Keratinocyte (primary cell): ENCODE results near the gene HACE1. TPM values are rescaled to one million over a fixed set of nuclear protein-coding genes. Genes with fewer than 3 reads are reported as not detected.

Experiments
- DNase-seq: peaks from one replicate; pipeline ENCODE4 v3.0.0-alpha.2; 2011; ENCODE audit warnings: low read depth, missing footprints, low spot score
- FAIRE-seq: peaks from 2 replicates; lab custom pipeline; 2011; peaks lifted over from hg19 to GRCh38; lab: Jason Lieb, UNC
- H2AFZ ChIP-seq: 2 replicates; pipeline ENCODE4 v1.6.0; 2012; ENCODE audit warnings: low read length, control low read depth, inconsistent platforms; ENCODE audit not compliant: control insufficient read depth
- H3K27ac ChIP-seq: 2 replicates; pipeline ENCODE4 v1.5.1; 2011; ENCODE audit warnings: low read length; ENCODE audit not compliant: control insufficient read depth, insufficient read depth
- H3K27me3 ChIP-seq: 3 replicates; pipeline ENCODE4 v1.6.0; 2011; ENCODE audit warnings: low read length; ENCODE audit not compliant: control insufficient read depth, insufficient read depth; ENCODE audit errors: extremely low read depth
- H3K36me3 ChIP-seq, 2 experiments: 2 replicates in 1 of 2; 3 replicates in 1 of 2; pipeline ENCODE4 v1.5.1; 2011; ENCODE audit warnings: low read length in 2 of 2, mild to moderate bottlenecking in 1 of 2; ENCODE audit not compliant: control insufficient read depth in 2 of 2, insufficient read depth in 2 of 2; ENCODE audit errors: extremely low read depth in 1 of 2
- H3K4me1 ChIP-seq: 3 replicates; pipeline ENCODE4 v1.5.1; 2011; ENCODE audit warnings: low read length; ENCODE audit not compliant: control insufficient read depth, insufficient read depth; ENCODE audit errors: extremely low read depth
- H3K4me2 ChIP-seq: 3 replicates; pipeline ENCODE4 v1.6.0; 2011; ENCODE audit warnings: low read depth, low read length; ENCODE audit not compliant: control insufficient read depth, insufficient read depth; ENCODE audit errors: extremely low read depth
- H3K4me3 ChIP-seq, 3 experiments: fragments of 200-600 bp in 1 of 3; sonication (generic) in 1 of 3; 2 replicates in 2 of 3; 3 replicates in 1 of 3; pipeline ENCODE4 v1.5.1; 2011 to 2016; ENCODE audit warnings: low read length in 3 of 3, mild to moderate bottlenecking in 3 of 3, control low read depth in 2 of 3, inconsistent platforms in 1 of 3, low read depth in 1 of 3, mixed read lengths in 1 of 3, mixed run types in 1 of 3, moderate library complexity in 1 of 3; ENCODE audit not compliant: control insufficient read depth in 2 of 3, insufficient read depth in 2 of 3; ENCODE audit errors: extremely low read depth in 1 of 3
- H3K79me2 ChIP-seq: 2 replicates; pipeline ENCODE4 v1.6.0; 2012; ENCODE audit warnings: low read length; ENCODE audit not compliant: control insufficient read depth, insufficient read depth
- H3K9ac ChIP-seq: 3 replicates; pipeline ENCODE4 v1.6.0; 2011; ENCODE audit warnings: low read length; ENCODE audit not compliant: control insufficient read depth, insufficient read depth; ENCODE audit errors: extremely low read depth
- H3K9me1 ChIP-seq: 3 replicates; pipeline ENCODE4 v1.6.0; 2011; ENCODE audit warnings: low read length; ENCODE audit not compliant: control insufficient read depth, insufficient read depth; ENCODE audit errors: extremely low read depth
- H3K9me3 ChIP-seq: 2 replicates; pipeline ENCODE4 v1.5.1; 2012; ENCODE audit warnings: low read depth, low read length; ENCODE audit not compliant: control insufficient read depth
- H4K20me1 ChIP-seq: 3 replicates; pipeline ENCODE4 v1.6.0; 2011; ENCODE audit warnings: low read length; ENCODE audit not compliant: control insufficient read depth, insufficient read depth; ENCODE audit errors: extremely low read depth
- CTCF ChIP-seq, 3 experiments: IDR thresholded peaks in 1 of 3; conservative IDR thresholded peaks in 1 of 3; optimal IDR thresholded peaks in 1 of 3; 2 replicates in 2 of 3; 3 replicates in 1 of 3; pipeline versions ENCODE3 to v1.5.1; 2011; ENCODE audit warnings: low read length in 3 of 3, mild to moderate bottlenecking in 3 of 3, moderate library complexity in 2 of 3, control low read depth in 1 of 3, inconsistent platforms in 1 of 3; ENCODE audit not compliant: insufficient read depth in 2 of 3; ENCODE audit errors: extremely low read depth in 1 of 3
- EZH2 ChIP-seq: IDR thresholded peaks from one replicate; pipeline ENCODE4 v1.6.1; 2012; ENCODE audit warnings: inconsistent platforms, mild to moderate bottlenecking, low read length, moderate library complexity
- dilution Hi-C: fragments of 300-500 bp; cut with MboI; formaldehyde crosslinking; loops from one replicate; pipeline ENCODE4 v1.7.0; 2020; ENCODE audit warnings: low sequenced_read_pairs; ENCODE audit not compliant: extremely low pct_ligation_motif_present
- polyA plus RNA-seq, 5 experiments: library from polyadenylated mRNA; depleted of rRNA in 3 of 5; stranded (reverse) in 3 of 5; stranded (forward) in 1 of 5; unstranded in 1 of 5; fragments of >200 nt; gene quantifications; 1 replicate in 1 of 5; 2 replicates in 3 of 5; 3 replicates in 1 of 5; pipeline versions ENCODE4 v1.2.1 to v1.2.3, GENCODE V29; 2011 to 2012; ENCODE audit warnings: missing spikeins in 2 of 5, low read depth in 1 of 5, low replicate concordance in 1 of 5

The HACE1 gene
- polyA plus RNA-seq, 1 donor (not counting 4 experiments of a cell fraction or from before 2014, with no cell fraction given), result 7.4 TPM

GRCh38 chr6:104686550-104687175, 173.1 kb downstream of the HACE1 start:
- dilution Hi-C loops, result no loop called here
- no peak for FAIRE-seq

GRCh38 chr6:104685871-104686549, 173.7 kb downstream of the HACE1 start:
- H4K20me1 ChIP-seq, result no peaks in the 10 kb centered on the region
- H3K4me3 ChIP-seq, result no peak overlapping the region
- dilution Hi-C loops, result no loop called here
- no peaks in the 10 kb centered on the region for H3K9me3 ChIP-seq
- H3K4me2 ChIP-seq, result no peak overlapping the region
- TF ChIP-seq CTCF (optimal IDR thresholded peaks at IDR 0.05 in 1 of 3, IDR thresholded peaks at IDR 0.05 in 1 of 3, conservative IDR thresholded peaks at IDR 0.05 in 1 of 3; ENCODE audit: extremely low read depth in 1 of 3, insufficient read depth in 2 of 3, low read length in 3 of 3) (no peak), EZH2 (no peak)
- H3K27ac ChIP-seq, result no peak overlapping the region
- no peaks in the 10 kb centered on the region for H3K79me2 ChIP-seq
- no peaks in the 10 kb centered on the region for H3K27me3 ChIP-seq
- no peak overlapping the region for H3K9ac ChIP-seq
- H3K36me3 ChIP-seq, result no peaks in the 10 kb centered on the region
- FAIRE-seq (no peak), DNase-seq (no peak)
- no peaks in the 10 kb centered on the region for H3K9me1 ChIP-seq
- no peak overlapping the region for H2AFZ ChIP-seq
- peaks cover 8% of the 10 kb centered on the region for H3K4me1 ChIP-seq

More at GRCh38 chr6:104686550-104687175, 173.1 kb downstream of the HACE1 start:
- H3K4me1 ChIP-seq, result peaks cover 8% of the 10 kb centered on the region
- H3K4me3 ChIP-seq, result no peak overlapping the region
- no peak overlapping the region for H3K27ac ChIP-seq
- H3K36me3 ChIP-seq, result no peaks in the 10 kb centered on the region
- H3K4me2 ChIP-seq, result no peak overlapping the region
- H3K9ac ChIP-seq, result no peak overlapping the region
- DNase-seq, result no peak
- no peaks in the 10 kb centered on the region for H3K9me3 ChIP-seq
- no peaks in the 10 kb centered on the region for H4K20me1 ChIP-seq
- no peak for TF ChIP-seq CTCF (optimal IDR thresholded peaks at IDR 0.05 in 1 of 3, IDR thresholded peaks at IDR 0.05 in 1 of 3, conservative IDR thresholded peaks at IDR 0.05 in 1 of 3; ENCODE audit: extremely low read depth in 1 of 3, insufficient read depth in 2 of 3, low read length in 3 of 3)
- TF ChIP-seq EZH2, result no peak
- H3K27me3 ChIP-seq, result no peaks in the 10 kb centered on the region
- H3K79me2 ChIP-seq, result no peaks in the 10 kb centered on the region
- H2AFZ ChIP-seq, result no peak overlapping the region
- H3K9me1 ChIP-seq, result no peaks in the 10 kb centered on the region
